Natural killer cell (primary cell): ENCODE data around the gene APOL6. TPM values are rescaled to one million over a fixed set of nuclear protein-coding genes. Genes with fewer than 3 reads are reported as not detected.

Source experiments
- ATAC-seq, 3 donors: fragments of 150-1000 bp in 2 of 3; fragments of 200-7000 bp in 1 of 3; cut with Tn5 transposase; 1 replicate in 1 of 3; 2 replicates in 2 of 3; pipeline ENCODE4 v1.10.0; 2021; ENCODE audit warnings: mild to moderate bottlenecking in 2 of 3, moderate library complexity in 2 of 3
- DNase-seq, 2 donors: peaks; one replicate each; pipeline versions ENCODE4 v3.0.0 to v3.0.0-alpha.2; 2013 to 2021; ENCODE audit warnings: mixed read lengths in 1 of 2
- H3K27ac ChIP-seq: one replicate; pipeline ENCODE4 v1.5.1; 2013; ENCODE audit warnings: mild to moderate bottlenecking, low read length
- H3K27me3 ChIP-seq: one replicate; pipeline ENCODE4 v1.6.1; 2013; ENCODE audit warnings: low read length; ENCODE audit not compliant: control insufficient read depth, insufficient read depth
- H3K36me3 ChIP-seq: one replicate; pipeline ENCODE4 v1.6.1; 2013; ENCODE audit warnings: low read length; ENCODE audit not compliant: control insufficient read depth, insufficient read depth
- H3K4me1 ChIP-seq: one replicate; pipeline ENCODE4 v1.6.1; 2013; ENCODE audit warnings: low read length; ENCODE audit not compliant: control insufficient read depth, insufficient read depth
- H3K4me3 ChIP-seq: one replicate; pipeline ENCODE4 v1.5.1; 2013; ENCODE audit warnings: low read length
- H3K9me3 ChIP-seq: one replicate; pipeline ENCODE4 v1.6.1; 2013; ENCODE audit warnings: low read length; ENCODE audit not compliant: control insufficient read depth, insufficient read depth
- H3K27ac Mint-ChIP-seq, 2 donors: one replicate each; pipeline ENCODE4 v1.8.0; 2022; ENCODE audit warnings: mild to moderate bottlenecking in 2 of 2, mixed read lengths in 2 of 2, moderate library complexity in 1 of 2
- H3K27me3 Mint-ChIP-seq, 2 donors: one replicate each; pipeline ENCODE4 v1.8.0; 2022; ENCODE audit warnings: low read depth in 2 of 2, mixed read lengths in 2 of 2
- H3K36me3 Mint-ChIP-seq: one replicate; pipeline ENCODE4 v1.8.0; 2022; ENCODE audit warnings: mixed read lengths
- H3K4me1 Mint-ChIP-seq, 2 donors: one replicate each; pipeline ENCODE4 v1.8.0; 2022; ENCODE audit warnings: mixed read lengths in 2 of 2
- H3K4me3 Mint-ChIP-seq: one replicate; pipeline ENCODE4 v1.8.0; 2022; ENCODE audit warnings: mild to moderate bottlenecking, moderate library complexity, mixed read lengths
- H3K9me3 Mint-ChIP-seq, 2 donors: one replicate each; pipeline ENCODE4 v1.8.0; 2022; ENCODE audit warnings: mixed read lengths in 2 of 2
- CTCF ChIP-seq: fragments of 200-600 bp; IDR thresholded peaks from one replicate; pipeline ENCODE4 v1.8.0; 2022; ENCODE audit warnings: antibody characterized with exemption
- WGBS: methylation state at CpG from one replicate; pipeline ENCODE4 v1.1.7; 2013; ENCODE audit warnings: missing lambda C conversion rate; ENCODE audit not compliant: insufficient coverage; 5-methylcytosine and 5-hydroxymethylcytosine counted together
- intact Hi-C: fragments of 100-400 bp; cut with micrococcal nuclease; formaldehyde crosslinking; loops from one replicate; pipeline ENCODE4 v1.14.2; 2022
- total RNA-seq, 4 donors: library from RNA; stranded (reverse); fragments of 120-200 nt in 1 of 4; gene quantifications; one replicate each; pipeline versions ENCODE4 v1.2.3 to v1.2.4, GENCODE V29; 2013 to 2022

The APOL6 gene
- total RNA-seq, 3 donors from 2014 or later (not counting 1 experiment from before 2014, with no cell fraction given), result 116 to 138 (median 122) TPM

GRCh38 chr22:35627267-35628041, 20.8 kb upstream of the APOL6 start:
- Histone ChIP-seq H3K27me3 (no peaks in the 10 kb centered on the region), H3K4me3 (peak overlapping the region; percentile 42), H3K27ac (no peak overlapping the region), H3K9me3 (no peaks in the 10 kb centered on the region), H3K4me1 (peaks cover 23% of the 10 kb centered on the region), H3K36me3 (no peaks in the 10 kb centered on the region)
- H3K4me3 Mint-ChIP-seq, result peak overlapping the region; percentile 79
- peaks cover 0 to 6% of the 10 kb centered on the region in 2 donors for H3K27me3 Mint-ChIP-seq
- ATAC-seq (peak; percentile 50 to 54 (median 51)), DNase-seq (peak; percentile 40 to 73)
- peaks cover 20 to 32% of the 10 kb centered on the region in 2 donors for H3K4me1 Mint-ChIP-seq
- peak; percentile 17 for TF ChIP-seq CTCF
- H3K36me3 Mint-ChIP-seq, result no peaks in the 10 kb centered on the region
- WGBS, result under 1% methylated on average over 21 of the region's 21 CpGs
- intact Hi-C loops, result loop anchor here (2.0 kb wide), 1 partner anchor 497 kb away; no protein-coding TSS in a partner anchor
- H3K27ac Mint-ChIP-seq, result peak overlapping the region in 1 of 2 donors; percentile 81
- H3K9me3 Mint-ChIP-seq, result no peaks in the 10 kb centered on the region

- 98% methylated on average over 3 of the region's 3 CpGs for WGBS
- TF ChIP-seq CTCF, result no peak
- Histone ChIP-seq H3K4me3 (no peak overlapping the region), H3K27me3 (no peaks in the 10 kb centered on the region), H3K9me3 (no peaks in the 10 kb centered on the region), H3K36me3 (no peaks in the 10 kb centered on the region), H3K27ac (no peak overlapping the region), H3K4me1 (peaks cover 23% of the 10 kb centered on the region)
- Mint-ChIP-seq H3K27me3 (peaks cover 0 to 6% of the 10 kb centered on the region in 2 donors), H3K4me3 (no peak overlapping the region), H3K9me3 (no peaks in the 10 kb centered on the region), H3K4me1 (peaks cover 14 to 34% of the 10 kb centered on the region in 2 donors), H3K36me3 (no peaks in the 10 kb centered on the region), H3K27ac (peak overlapping the region in 1 of 2 donors; percentile 43)
- intact Hi-C loops, result no loop called here
- DNase-seq (no peak), ATAC-seq (no peak)
Observed at GRCh38 chr22:35628732-35629131, 19.5 kb upstream of the APOL6 start.

GRCh38 chr22:35629406-35630216, 18.6 kb upstream of the APOL6 start:
- Mint-ChIP-seq H3K27ac (peak overlapping the region; percentile 50 to 88), H3K4me1 (peaks cover 14 to 38% of the 10 kb centered on the region in 2 donors)

More at GRCh38 chr22:35629406-35630216, 18.6 kb upstream of the APOL6 start:
- Histone ChIP-seq H3K27ac (peak overlapping the region; percentile 4), H3K36me3 (no peaks in the 10 kb centered on the region), H3K27me3 (no peaks in the 10 kb centered on the region), H3K4me1 (peaks cover 23% of the 10 kb centered on the region), H3K4me3 (no peak overlapping the region), H3K9me3 (no peaks in the 10 kb centered on the region)
- peak overlapping the region; percentile 7 for H3K4me3 Mint-ChIP-seq
- ATAC-seq, result peak; percentile 24 to 75 (median 64)
- no peaks in the 10 kb centered on the region for H3K36me3 Mint-ChIP-seq
- TF ChIP-seq CTCF, result no peak
- no peaks in the 10 kb centered on the region for H3K9me3 Mint-ChIP-seq
- DNase-seq, result peak; percentile 47 to 59
- 43% methylated on average over 8 of the region's 9 CpGs for WGBS
- H3K27me3 Mint-ChIP-seq, result peaks cover 0 to 6% of the 10 kb centered on the region in 2 donors
- intact Hi-C loops, result loop anchor here (2.0 kb wide), 1 partner anchor 291 kb away; no protein-coding TSS in a partner anchor
